Hippocampal formation (tissue), 2 donors: ENCODE results near the gene CCT7.

Experiments used
- DNase-seq, 2 donors: peaks; one replicate each; lab custom pipeline; 2025; lab: John Stamatoyannopoulos, UW

The CCT7 gene

GRCh38 chr2:73225513-73226360 lies 8.4 kb upstream of the CCT7 start:
- DNase-seq: no peak

- no peak for DNase-seq
Observed at GRCh38 chr2:73227086-73227485, 7.0 kb upstream of the CCT7 start.

DNA sequence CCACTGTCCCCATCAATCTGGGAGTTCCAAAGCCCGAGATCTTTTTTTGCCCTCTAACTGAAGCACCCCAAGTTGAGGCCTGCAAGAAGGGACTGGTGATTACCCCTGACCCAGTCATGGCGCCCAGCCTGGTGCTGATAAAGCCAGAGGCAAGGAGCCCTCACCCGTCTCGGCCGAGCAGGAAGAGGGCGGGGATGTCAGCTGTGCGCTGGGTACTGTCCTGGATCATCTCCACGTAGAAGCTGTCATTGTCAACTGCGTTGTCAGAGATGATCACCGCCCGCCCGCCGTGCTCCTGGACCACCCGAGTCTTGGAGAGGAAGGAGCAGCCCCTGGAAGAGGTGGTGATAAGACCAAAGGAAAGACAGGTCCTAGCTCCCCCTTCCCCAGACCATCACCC lies 5.5 kb upstream of the CCT7 start:
- DNase-seq: no peak

GRCh38 chr2:73232403-73233153 lies 1.5 kb upstream of the CCT7 start:
- no peak for DNase-seq

GRCh38 chr2:73233154-73233931 lies 765 bp upstream of the CCT7 start, which contains the start of gene PRADC1:
Gene PRADC1, minus strand, starts transcription at chr2:73233239. Its CDS starts 79 bp downstream, at chr2:73233160.
- DNase-seq: peak; percentile 99

DNA sequence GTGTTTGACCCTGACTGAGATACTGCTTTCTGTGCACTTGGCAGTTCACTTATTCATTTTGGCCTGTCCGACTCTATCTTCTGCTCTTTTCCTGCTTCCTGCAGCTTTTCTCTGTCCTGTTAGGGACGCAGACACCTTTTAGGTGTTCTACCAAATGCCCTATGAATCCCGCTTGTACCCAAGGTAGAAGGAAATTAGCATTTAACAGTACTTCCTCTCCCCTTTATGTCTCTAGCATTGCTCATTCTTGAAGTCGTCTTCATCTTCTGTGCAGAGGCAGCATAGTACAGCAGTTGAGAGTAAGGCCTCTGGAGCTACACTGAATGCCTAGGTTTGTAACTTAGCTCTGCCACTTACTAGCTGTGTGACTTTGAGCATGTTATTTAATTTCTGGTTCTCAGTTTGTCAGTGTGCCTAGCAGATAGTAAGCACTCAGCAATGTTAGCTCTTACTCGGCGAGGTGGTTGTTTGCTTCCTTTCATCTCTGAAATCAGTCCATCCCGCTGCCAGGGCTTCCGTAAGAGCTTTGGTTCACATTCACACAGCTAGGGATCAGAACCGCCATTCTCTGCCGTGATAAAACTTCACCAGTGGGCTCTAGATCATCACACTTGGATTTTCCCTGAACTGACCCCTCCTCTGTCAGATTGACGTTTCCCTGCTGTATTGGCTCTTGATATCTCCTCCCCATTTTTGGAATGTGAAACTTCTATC lies 1.4 kb downstream of the CCT7 start:
- no peak for DNase-seq

DNA sequence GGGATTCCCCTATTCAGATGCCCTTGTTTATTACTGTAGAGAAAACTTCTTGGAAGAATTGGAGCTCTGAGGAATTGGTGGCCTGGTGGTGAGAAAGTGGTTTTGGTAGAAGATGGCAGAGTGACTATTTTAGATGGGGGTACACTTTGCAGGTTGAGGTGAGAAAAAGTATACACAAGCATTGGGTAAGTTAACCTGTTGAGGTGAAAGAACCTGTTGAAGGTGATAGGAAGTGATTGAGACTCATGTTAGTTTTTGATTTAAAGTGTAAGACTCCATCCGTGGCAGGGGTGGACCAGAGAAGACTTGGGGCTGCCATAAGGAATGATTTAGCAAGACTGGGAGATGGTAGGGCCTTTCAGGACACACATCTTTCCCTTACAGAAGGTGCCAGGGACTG lies 3.1 kb downstream of the CCT7 start:
- DNase-seq: no peak

DNA sequence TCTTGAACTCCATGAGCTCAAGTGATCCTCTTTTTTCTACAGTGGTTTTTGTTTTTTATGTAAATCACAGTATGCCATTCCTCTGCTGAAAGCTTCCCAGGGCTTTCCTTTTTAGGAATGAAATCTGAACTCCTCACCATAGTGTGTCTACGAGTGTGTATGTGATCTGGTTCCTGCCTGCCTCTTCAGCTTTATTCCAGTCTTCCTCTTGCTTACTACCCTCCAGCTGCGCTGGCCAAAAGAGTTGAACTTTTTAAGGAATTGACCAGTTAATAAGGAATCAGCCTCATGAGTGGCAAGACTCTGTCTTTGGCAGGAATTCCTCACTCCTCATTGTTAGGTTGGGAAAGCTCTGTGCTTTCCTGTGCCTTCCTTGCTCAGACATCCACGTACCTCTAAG lies 4.0 kb downstream of the CCT7 start:
- no peak for DNase-seq

DNA sequence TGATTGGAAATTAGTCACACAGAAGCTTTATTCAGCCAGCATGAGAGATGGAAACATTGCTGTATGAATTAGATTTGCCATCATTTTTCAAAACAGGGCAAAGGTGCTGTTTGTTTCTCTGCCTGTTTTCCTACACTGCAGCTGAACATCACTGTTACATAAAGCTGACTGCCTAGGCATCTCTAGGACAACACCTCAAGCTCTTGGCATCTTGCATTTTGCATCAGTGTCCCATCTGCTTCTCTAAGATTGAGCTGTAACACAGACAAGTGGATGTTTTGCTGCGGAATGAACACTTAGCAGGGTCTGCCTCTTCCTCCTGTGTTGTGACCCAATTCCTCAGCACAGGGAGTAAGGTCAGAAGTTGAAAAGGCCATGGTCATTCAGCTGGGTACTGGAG lies 4.9 kb downstream of the CCT7 start:
- DNase-seq: no peak

DNA sequence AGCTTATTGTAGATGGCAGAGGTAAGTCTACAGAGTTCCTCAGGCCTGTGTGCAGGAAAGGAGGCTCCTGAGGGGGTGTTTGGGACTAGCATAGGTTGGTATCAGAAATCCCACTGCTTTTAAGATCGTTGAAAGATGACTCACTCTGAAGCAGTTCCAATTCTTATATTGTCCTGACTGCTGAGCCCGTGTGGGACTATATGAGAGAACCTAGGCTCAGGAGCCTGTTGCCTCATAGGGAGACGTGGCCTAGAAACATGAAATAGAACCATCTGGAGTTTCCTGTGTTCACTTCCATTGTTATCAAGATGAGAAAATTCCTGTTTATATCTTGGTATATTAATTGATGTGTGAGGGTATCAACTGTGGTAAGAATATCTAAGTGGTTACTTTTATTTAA lies 5.7 kb downstream of the CCT7 start:
- no peak for DNase-seq

- no peak for DNase-seq
Observed at GRCh38 chr2:73243884-73244570, 9.9 kb downstream of the CCT7 start.

GRCh38 chr2:73244580-73244979 lies 10.5 kb downstream of the CCT7 start:
- DNase-seq: no peak

GRCh38 chr2:73246850-73247249 lies 12.7 kb downstream of the CCT7 start:
- no peak for DNase-seq

GRCh38 chr2:73249636-73250035 lies 15.5 kb downstream of the CCT7 start:
- no peak for DNase-seq

GRCh38 chr2:73250872-73251846 lies 17.1 kb downstream of the CCT7 start:
- DNase-seq: no peak

DNA sequence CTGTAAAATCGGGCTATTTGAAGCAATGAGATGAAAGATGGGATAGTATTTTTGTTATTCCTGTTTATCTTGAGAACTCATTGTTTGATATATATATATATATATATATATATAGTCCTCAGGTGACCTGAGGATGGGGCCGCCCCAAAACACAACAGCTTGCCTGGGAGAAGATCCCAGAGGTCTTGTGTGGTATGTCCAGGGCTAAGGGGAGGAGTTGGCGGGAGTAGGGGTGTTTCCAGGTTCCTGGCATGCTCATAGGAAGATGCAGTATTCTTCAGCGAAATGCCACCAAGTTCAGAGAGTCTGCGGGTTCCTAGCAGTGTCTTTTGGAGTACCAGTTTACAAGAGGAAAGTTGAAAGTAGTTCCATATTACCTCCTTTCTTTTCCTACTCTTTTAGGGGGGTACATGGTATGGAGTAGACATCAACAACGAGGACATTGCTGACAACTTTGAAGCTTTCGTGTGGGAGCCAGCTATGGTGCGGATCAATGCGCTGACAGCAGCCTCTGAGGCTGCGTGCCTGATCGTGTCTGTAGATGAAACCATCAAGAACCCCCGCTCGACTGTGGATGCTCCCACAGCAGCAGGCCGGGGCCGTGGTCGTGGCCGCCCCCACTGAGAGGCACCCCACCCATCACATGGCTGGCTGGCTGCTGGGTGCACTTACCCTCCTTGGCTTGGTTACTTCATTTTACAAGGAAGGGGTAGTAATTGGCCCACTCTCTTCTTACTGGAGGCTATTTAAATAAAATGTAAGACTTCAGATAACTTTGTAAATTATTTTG lies 18.3 kb downstream of the CCT7 start:
- DNase-seq: no peak

DNA sequence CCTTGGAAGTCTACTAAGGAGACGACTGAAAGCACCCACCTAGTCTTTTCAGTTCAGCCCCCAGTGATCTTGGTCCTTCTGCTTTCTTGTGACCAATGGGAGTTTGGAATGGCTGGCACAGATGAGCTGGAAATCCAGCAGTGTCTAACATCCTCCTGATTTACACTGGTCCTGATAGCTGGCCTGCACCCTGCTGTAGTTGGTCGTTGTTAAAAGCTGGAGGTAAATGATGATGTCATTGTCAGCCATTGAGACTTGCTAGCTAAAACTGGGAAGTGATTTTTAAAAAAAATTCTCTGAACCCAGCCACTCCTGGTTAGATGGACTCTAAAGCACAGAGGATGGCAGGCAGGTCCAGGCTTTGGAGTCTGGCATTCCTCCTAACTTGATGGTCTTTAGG lies 19.3 kb downstream of the CCT7 start:
- DNase-seq: no peak

GRCh38 chr2:73253901-73254300 lies 19.8 kb downstream of the CCT7 start:
- DNase-seq: no peak

DNA sequence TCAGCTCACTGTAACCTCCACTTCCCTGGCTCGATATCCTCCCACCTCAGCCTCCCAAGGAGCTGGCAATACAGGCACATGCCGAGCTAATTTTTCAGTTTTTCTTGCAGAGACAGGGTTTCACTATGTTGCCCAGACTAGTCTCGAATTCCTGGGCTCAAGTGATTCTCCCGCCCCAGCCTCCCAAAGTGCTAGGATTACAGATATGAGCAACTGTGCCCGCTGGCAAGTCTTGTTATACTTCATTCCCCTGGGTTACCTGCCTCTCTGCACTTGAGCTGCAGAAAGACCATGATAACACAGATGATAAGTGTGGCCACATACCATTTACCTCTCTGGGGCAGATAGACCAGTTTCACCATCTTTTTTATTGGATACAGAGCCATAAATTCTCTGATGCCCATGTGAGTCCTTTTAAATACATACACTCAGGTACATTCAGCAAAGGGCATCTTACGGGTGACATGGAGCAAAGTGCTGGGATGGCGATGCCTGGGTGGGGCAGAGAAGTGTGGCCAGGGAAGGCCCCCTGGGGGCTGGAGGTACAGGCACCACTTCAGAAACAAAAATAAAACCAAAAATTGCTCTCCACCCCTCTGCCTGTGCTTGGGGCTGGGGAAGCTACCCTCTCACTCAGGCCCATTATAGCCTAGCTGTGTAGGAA lies 20.4 kb downstream of the CCT7 start:
- no peak for DNase-seq
